Measurements from ENCODE around the gene TLX2.

The TLX2 gene

GRCh38 chr2:74474899-74475298, 39.4 kb upstream of the TLX2 start:
- no peak for DNase-seq (ENCODE audit: low read depth in 1 of 2, low spot score in 1 of 2)
- Histone ChIP-seq H3K27me3 (ENCODE audit: insufficient read depth, poor library complexity, severe bottlenecking) (no peaks in the 10 kb centered on the region), H3K4me3 (replicated peaks; ENCODE audit: insufficient read depth, low read length) (no peak overlapping the region), H3K27ac (replicated peaks) (no peak overlapping the region)
- no peak for TF ChIP-seq SPI1 (IDR thresholded peaks at IDR 0.05; ENCODE audit: borderline replicate concordance, low read depth)
- no peak for TF ChIP-seq REST (IDR thresholded peaks at IDR 0.05; ENCODE audit: insufficient replicate concordance, low read depth)
- TF ChIP-seq POLR2AphosphoS5 (IDR thresholded peaks at IDR 0.05; ENCODE audit: low read depth), result no peak
- TF ChIP-seq GABPA (IDR thresholded peaks at IDR 0.05; ENCODE audit: low read depth), result no peak
- TF ChIP-seq CTCF (IDR thresholded peaks at IDR 0.05; ENCODE audit: insufficient read depth, low read length), result no peak

DNA sequence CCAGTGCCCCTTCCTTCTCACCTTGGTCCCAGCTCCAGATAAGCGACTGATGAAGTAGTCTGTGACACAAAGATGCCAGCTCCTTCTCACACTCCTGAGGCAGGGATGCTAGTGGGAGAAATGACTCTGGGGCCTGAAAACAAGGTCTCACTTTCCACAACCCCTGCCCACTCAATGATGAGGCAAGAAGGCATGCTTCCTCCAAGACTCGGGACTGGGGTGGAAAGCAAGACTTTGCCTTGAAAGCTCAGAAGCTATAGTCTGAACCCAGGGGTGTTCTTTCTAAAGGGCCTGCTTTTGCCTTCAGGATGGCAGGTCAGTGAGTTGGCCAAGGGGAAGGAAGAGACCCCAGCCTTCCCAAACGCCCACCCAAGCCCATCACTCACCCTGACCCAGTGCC, 32.8 kb upstream of the TLX2 start:
- no peaks in the 10 kb centered on the region for H3K27me3 ChIP-seq (ENCODE audit: insufficient read depth, poor library complexity, severe bottlenecking)
- TF ChIP-seq CTCF (IDR thresholded peaks at IDR 0.05; ENCODE audit: insufficient read depth, low read length) (no peak), POLR2AphosphoS5 (IDR thresholded peaks at IDR 0.05; ENCODE audit: low read depth) (no peak), REST (IDR thresholded peaks at IDR 0.05; ENCODE audit: insufficient replicate concordance, low read depth) (no peak), GABPA (IDR thresholded peaks at IDR 0.05; ENCODE audit: low read depth) (no peak), SPI1 (IDR thresholded peaks at IDR 0.05; ENCODE audit: borderline replicate concordance, low read depth) (no peak)
- H3K27ac ChIP-seq (replicated peaks), result no peak overlapping the region
- H3K4me3 ChIP-seq (replicated peaks; ENCODE audit: insufficient read depth, low read length), result peak overlapping the region; percentile 91
- no peak for DNase-seq (ENCODE audit: low read depth in 1 of 2, low spot score in 1 of 2)

- DNase-seq (ENCODE audit: low read depth in 1 of 2, low spot score in 1 of 2), result peak in 1 of 2 experiments; percentile 67
- no peaks in the 10 kb centered on the region for H3K27me3 ChIP-seq (ENCODE audit: insufficient read depth, poor library complexity, severe bottlenecking)
- TF ChIP-seq POLR2AphosphoS5 (IDR thresholded peaks at IDR 0.05; ENCODE audit: low read depth) (no peak), SPI1 (IDR thresholded peaks at IDR 0.05; ENCODE audit: borderline replicate concordance, low read depth) (0 out of 2 replicates have a peak, but pooled peaks have one; percentile 9)
- H3K4me3 ChIP-seq (replicated peaks; ENCODE audit: insufficient read depth, low read length), result peak overlapping the region; percentile 91
- peak overlapping the region; percentile 75 for H3K27ac ChIP-seq (replicated peaks)
These were observed 32.1 kb upstream of the TLX2 start for GRCh38 chr2:74481961-74482800.

DNA sequence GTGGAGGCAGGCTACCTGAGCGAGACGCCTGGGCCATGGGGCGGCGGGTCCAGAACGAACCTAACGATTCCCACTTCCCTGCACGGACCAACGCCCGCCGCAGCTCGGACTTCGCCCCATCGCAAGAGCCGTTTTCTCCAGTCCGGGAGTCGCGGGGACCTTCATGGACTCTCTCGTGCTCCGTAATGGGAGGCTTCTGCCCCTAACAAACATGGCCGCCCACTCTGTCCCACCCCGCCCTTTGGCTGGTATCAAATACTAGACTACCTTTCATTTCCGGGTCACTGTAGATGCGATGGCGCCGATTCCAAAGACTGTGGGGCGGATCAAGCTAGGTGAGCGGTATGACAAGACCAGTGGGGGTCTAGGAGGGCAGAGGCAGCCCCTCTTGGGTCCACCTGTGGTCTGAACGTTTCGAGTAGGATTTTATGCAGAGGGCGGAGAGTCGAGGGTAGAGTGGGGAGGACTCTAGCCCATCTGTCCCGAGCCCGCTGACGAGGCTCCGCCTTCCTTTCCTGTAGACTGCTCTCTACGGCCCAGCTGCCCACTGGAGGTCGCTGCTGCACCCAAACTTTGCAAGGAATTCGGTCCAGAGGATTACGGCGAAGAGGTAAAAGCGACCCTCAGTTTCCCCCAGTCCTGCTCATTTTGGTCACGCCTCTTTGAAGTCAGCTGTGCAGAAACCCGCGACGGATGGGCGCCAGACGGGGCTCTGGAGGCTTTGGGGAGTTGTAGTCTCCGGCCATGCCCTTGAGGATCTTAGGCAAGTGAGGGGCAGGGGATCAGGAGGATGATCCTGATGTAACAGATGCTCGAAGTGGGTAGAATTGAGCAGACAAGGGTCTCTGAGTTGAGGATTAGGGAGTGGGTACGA, 31.2 kb upstream of the TLX2 start, which contains the start of the genes CCDC142 and TTC31:
TSS of gene CCDC142 (minus strand) at position 198 of the 874 bp plus-strand sequence. CDS start at position 37, 161 bp downstream.
TSS of gene TTC31 (plus strand) at position 281 of the 874 bp plus-strand sequence. CDS start at position 296, 15 bp downstream.
- DNase-seq (ENCODE audit: low read depth in 1 of 2, low spot score in 1 of 2), result peak in 1 of 2 experiments; percentile 98
- Histone ChIP-seq H3K4me3 (replicated peaks; ENCODE audit: insufficient read depth, low read length) (peak within 1 kb of the TSS; percentile 91), H3K27me3 (ENCODE audit: insufficient read depth, poor library complexity, severe bottlenecking) (no peaks in the 10 kb centered on the region), H3K27ac (replicated peaks) (peak within 1 kb of the TSS; percentile 75)
- TF ChIP-seq POLR2AphosphoS5 (IDR thresholded peaks at IDR 0.05; ENCODE audit: low read depth) (peak; percentile 47; the same call in 1 of the 2 replicates), CTCF (IDR thresholded peaks at IDR 0.05; ENCODE audit: insufficient read depth, low read length) (peak; percentile 92), REST (IDR thresholded peaks at IDR 0.05; ENCODE audit: insufficient replicate concordance, low read depth) (no peak), GABPA (IDR thresholded peaks at IDR 0.05; ENCODE audit: low read depth) (peak; percentile 87), SPI1 (IDR thresholded peaks at IDR 0.05; ENCODE audit: borderline replicate concordance, low read depth) (no peak)

Data from HL-60 (cell line).